ENCODE measurements around the gene COL27A1. TPM values are rescaled to one million over a fixed set of nuclear protein-coding genes. Genes with fewer than 3 reads are reported as not detected.

The COL27A1 gene
- total RNA-seq, 5 donors from 2014 or later (not counting 1 experiment from before 2014, with no cell fraction given): 0.53 to 1.7 (median 0.95) TPM

DNA sequence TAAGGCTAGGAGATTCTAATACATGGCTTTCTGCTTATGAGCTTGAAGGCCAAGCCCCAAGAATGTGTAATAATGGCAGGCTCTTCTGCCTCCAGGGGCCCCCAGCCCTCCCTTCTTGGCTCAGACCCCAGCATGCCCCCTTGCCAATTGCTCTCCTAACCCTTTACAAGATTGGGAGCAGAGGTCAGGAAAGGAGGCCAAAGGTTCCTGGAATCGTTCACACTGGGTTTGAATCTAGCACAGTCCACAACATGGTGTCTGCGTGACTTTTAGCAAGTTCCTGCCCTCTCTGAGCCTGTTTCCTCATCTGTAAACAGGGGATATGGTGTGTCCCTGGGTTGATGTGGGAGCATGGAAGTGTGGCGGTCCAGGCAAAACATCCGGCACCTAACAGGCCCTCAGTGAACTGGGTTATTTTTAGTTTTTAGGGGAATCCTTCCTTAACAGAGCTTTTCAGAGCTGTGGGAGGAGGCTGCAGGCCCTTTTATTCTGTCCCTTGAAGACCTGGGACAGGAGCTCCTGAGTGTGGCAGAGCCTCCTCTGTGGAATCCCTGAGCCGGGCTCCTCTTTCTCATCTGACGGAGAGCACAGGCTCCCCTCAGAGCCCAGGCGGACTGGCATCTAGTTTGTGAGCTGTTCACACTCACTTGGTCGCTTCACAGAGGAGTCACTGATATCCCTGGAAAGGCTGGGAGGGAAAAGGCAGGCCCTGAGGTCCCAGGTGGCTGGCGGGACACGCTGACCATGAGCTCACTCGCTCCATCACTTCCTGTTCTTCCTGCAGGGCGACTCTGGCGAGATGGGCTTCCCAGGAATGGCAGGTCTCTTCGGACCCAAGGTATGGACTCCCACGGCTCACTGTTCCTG, 144.2 kb downstream of the COL27A1 start:
- no peak overlapping the region for H3K27ac Mint-ChIP-seq
- DNase-seq: peak in 1 of 35 experiments; percentile 5

DNA sequence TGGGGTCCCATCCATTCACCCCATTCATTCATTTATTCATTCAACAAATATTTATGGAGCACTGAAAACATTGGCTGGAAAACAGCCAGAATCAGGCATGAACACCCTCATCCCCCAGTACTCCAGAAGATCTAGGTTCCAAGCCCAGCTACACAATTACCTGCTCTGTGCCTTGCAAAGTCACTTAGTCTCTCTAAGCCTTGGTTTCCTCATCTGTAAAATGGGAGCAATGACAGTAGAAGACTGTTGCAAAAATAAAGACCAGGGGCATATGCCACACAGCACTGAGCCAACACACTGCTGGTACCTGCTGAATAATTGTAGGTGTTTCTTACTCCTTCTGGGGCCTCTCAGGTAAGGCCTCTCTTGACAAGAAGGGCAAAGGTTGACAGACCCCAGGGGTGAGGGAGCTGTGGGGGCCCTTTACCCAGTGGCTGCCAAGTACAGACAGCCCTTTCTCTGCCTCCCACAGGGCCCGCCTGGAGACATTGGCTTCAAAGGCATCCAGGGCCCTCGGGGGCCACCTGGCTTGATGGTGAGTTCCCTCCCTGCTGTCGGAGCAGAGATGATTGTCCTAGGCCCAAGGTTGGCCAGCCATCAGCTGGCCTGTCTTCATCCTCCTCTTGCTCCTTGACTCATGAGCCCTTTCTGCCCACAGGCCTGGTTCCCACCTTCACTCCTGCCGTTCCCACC, 145.0 kb downstream of the COL27A1 start:
- ATAC-seq (replicated peaks in 1 of 4): no peak
- H3K27ac ChIP-seq (ENCODE audit: low read length): no peak overlapping the region
- ChIA-PET POLR2A (no interaction called here), CTCF (no interaction called here)
- H3K4me3 Mint-ChIP-seq: no peak overlapping the region
- peaks cover 0 to 3% (median under 1%) of the 10 kb centered on the region in 3 donors for H3K4me1 Mint-ChIP-seq
- peak in 1 of 35 experiments; percentile 19 for DNase-seq
- peaks cover 0 to 27% of the 10 kb centered on the region in 2 experiments for H3K27me3 ChIP-seq (replicated peaks in 1 of 2; ENCODE audit: control insufficient read depth in 2 of 2, extremely low read depth in 1 of 2, insufficient read depth in 2 of 2, low read length in 1 of 2)
- no peaks in the 10 kb centered on the region for H3K9me3 ChIP-seq
- WGBS (ENCODE audit: insufficient coverage): 82% methylated on average over 4 of the region's 4 CpGs
- H3K9me3 Mint-ChIP-seq: peaks cover 0 to 7% (median 5%) of the 10 kb centered on the region in 3 donors
- H3K36me3 Mint-ChIP-seq: peaks cover 3% of the 10 kb centered on the region
- H3K4me3 ChIP-seq (ENCODE audit: control insufficient read depth in 1 of 2, extremely low read depth in 1 of 2, low read length in 1 of 2): no peak overlapping the region
- H3K4me1 ChIP-seq (ENCODE audit: control insufficient read depth in 1 of 2, extremely low read depth in 1 of 2, insufficient read depth in 2 of 2, low read length in 2 of 2): peaks cover 0 to 1% of the 10 kb centered on the region in 2 experiments
- no peak overlapping the region for H3K27ac Mint-ChIP-seq
- no peaks in the 10 kb centered on the region for H3K36me3 ChIP-seq (ENCODE audit: control insufficient read depth in 2 of 2, extremely low read depth in 1 of 2, insufficient read depth in 1 of 2, low read length in 1 of 2)
- peaks cover 0 to 5% of the 10 kb centered on the region in 2 donors for H3K27me3 Mint-ChIP-seq

More for the DNA sequence above, 144.2 kb downstream of the COL27A1 start:
- Histone ChIP-seq H3K36me3 (ENCODE audit: control insufficient read depth in 2 of 2, extremely low read depth in 1 of 2, insufficient read depth in 1 of 2, low read length in 1 of 2) (no peaks in the 10 kb centered on the region), H3K4me3 (ENCODE audit: control insufficient read depth in 1 of 2, extremely low read depth in 1 of 2, low read length in 1 of 2) (no peak overlapping the region), H3K27ac (ENCODE audit: low read length) (no peak overlapping the region), H3K9me3 (peaks cover 2% of the 10 kb centered on the region), H3K4me1 (ENCODE audit: control insufficient read depth in 1 of 2, extremely low read depth in 1 of 2, insufficient read depth in 2 of 2, low read length in 2 of 2) (no peaks in the 10 kb centered on the region), H3K27me3 (replicated peaks in 1 of 2; ENCODE audit: control insufficient read depth in 2 of 2, extremely low read depth in 1 of 2, insufficient read depth in 2 of 2, low read length in 1 of 2) (peaks cover 0 to 20% of the 10 kb centered on the region in 2 experiments)
- ChIA-PET POLR2A (no interaction called here), CTCF (no interaction called here)
- 89% methylated on average over 13 of the region's 15 CpGs for WGBS (ENCODE audit: insufficient coverage)
- no peak for ATAC-seq (replicated peaks in 1 of 4)
- Mint-ChIP-seq H3K9me3 (peaks cover 0 to 15% (median 13%) of the 10 kb centered on the region in 3 donors), H3K4me1 (no peaks in the 10 kb centered on the region), H3K4me3 (no peak overlapping the region), H3K27me3 (peaks cover 0 to 5% of the 10 kb centered on the region in 2 donors), H3K36me3 (peaks cover 8% of the 10 kb centered on the region)

DNA sequence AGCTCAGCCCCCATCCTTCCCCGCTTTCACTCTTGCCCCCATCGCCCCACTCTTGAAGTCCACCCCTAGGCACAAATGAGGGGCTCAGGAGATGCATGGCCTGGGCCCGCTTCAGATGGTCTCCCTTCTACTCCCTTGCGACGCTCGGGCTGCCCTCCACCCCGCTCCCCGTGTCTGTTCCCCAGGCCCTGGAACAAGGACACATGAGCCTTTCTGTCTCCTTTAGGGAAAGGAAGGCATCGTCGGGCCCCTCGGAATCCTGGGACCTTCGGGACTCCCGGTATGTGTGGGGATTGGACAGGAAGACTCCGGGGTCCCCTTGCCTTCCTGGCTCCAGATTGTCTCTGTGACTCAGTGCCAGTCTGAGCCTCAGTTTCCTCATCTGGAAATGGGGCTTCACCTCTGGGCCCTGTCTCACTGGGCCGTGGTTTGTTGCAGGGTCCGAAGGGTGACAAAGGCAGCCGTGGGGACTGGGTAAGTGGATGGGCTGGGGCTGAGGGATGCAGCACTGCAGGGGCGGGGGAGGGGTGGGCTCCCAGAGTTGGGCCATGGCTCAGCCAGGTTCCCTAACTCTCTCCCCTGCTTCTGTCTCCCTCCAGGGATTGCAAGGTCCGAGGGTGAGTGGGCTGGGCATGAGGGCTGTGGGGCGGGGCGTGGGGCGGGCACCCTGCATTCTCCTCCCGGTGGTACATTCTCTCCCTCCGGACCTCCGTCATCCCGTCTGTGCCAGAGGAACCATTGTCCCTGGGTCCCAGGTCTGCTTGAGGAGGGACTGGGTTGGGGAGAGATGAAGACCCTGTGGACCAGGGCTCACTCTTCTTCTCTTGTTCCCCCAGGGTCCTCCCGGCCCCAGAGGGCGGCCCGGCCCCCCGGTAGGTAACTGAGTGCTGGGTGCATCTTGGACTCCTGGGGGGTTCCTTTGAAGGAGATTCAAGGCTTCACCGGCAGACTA, 145.8 kb downstream of the COL27A1 start:
- Mint-ChIP-seq H3K27ac (no peak overlapping the region), H3K9me3 (peaks cover 0 to 2% (median 0%) of the 10 kb centered on the region in 3 donors), H3K4me1 (peaks cover 6 to 8% (median 8%) of the 10 kb centered on the region in 3 donors), H3K4me3 (no peak overlapping the region), H3K36me3 (no peaks in the 10 kb centered on the region), H3K27me3 (peaks cover 0 to 6% of the 10 kb centered on the region in 2 donors)
- Histone ChIP-seq H3K36me3 (ENCODE audit: control insufficient read depth in 2 of 2, extremely low read depth in 1 of 2, insufficient read depth in 1 of 2, low read length in 1 of 2) (no peaks in the 10 kb centered on the region), H3K9me3 (no peaks in the 10 kb centered on the region), H3K27me3 (replicated peaks in 1 of 2; ENCODE audit: control insufficient read depth in 2 of 2, extremely low read depth in 1 of 2, insufficient read depth in 2 of 2, low read length in 1 of 2) (peaks cover 0 to 35% of the 10 kb centered on the region in 2 experiments), H3K27ac (ENCODE audit: low read length) (no peak overlapping the region), H3K4me3 (ENCODE audit: control insufficient read depth in 1 of 2, extremely low read depth in 1 of 2, low read length in 1 of 2) (no peak overlapping the region), H3K4me1 (ENCODE audit: control insufficient read depth in 1 of 2, extremely low read depth in 1 of 2, insufficient read depth in 2 of 2, low read length in 2 of 2) (peaks cover 0 to 9% of the 10 kb centered on the region in 2 experiments)
- CTCF ChIA-PET: no interaction called here
- POLR2A ChIA-PET: no interaction called here
- no peak for ATAC-seq (replicated peaks in 1 of 4)
- WGBS (ENCODE audit: insufficient coverage): 88% methylated on average over 19 of the region's 31 CpGs
- DNase-seq: peak in 1 of 35 experiments; percentile 22

DNA sequence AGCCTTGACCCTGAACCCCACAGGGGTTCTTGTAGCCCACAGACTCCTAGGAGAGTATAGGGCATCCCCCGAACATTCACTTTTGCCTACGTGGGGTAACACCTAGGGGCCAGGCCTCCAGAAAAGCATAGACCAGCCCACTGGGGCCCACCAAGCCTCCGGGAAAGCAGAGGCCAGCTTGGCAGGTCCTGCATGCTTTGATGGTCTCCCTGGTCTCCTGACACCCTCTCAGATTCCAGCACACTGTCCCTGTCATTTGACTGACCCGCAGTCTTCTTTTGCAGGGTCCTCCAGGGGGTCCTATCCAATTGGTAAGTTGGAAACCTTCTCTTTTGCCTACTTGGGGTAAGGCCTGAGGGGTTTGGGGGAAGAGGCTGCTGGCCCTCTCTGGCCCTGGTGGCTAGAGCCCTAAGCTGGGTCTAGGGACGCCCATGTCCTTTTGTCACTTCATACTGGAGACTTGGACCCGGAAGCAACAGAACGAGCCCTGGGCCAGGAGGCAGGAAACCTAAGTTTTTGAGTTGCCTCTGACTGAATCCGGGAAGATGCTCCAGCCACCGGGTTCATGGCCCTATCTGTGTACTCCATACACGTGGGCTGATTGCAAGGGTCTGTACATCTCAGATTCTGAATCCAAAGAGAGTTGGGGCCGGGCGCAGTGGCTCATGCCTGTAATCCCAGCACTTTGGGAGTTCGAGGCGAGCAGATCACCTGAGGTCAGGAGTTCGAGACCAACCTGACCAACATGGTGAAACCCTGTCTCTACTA, 146.6 kb downstream of the COL27A1 start:
- no peak for ATAC-seq (replicated peaks in 1 of 4)
- peaks cover 0 to 44% of the 10 kb centered on the region in 2 experiments for H3K27me3 ChIP-seq (replicated peaks in 1 of 2; ENCODE audit: control insufficient read depth in 2 of 2, extremely low read depth in 1 of 2, insufficient read depth in 2 of 2, low read length in 1 of 2)
- Mint-ChIP-seq H3K27ac (no peak overlapping the region), H3K4me1 (peaks cover 6 to 8% (median 8%) of the 10 kb centered on the region in 3 donors), H3K27me3 (peaks cover 0 to 7% of the 10 kb centered on the region in 2 donors), H3K9me3 (no peaks in the 10 kb centered on the region), H3K4me3 (no peak overlapping the region), H3K36me3 (no peaks in the 10 kb centered on the region)
- H3K27ac ChIP-seq (ENCODE audit: low read length): no peak overlapping the region
- H3K36me3 ChIP-seq (ENCODE audit: control insufficient read depth in 2 of 2, extremely low read depth in 1 of 2, insufficient read depth in 1 of 2, low read length in 1 of 2): no peaks in the 10 kb centered on the region
- WGBS (ENCODE audit: insufficient coverage): 83% methylated on average over 9 of the region's 15 CpGs
- H3K4me1 ChIP-seq (ENCODE audit: control insufficient read depth in 1 of 2, extremely low read depth in 1 of 2, insufficient read depth in 2 of 2, low read length in 2 of 2): peaks cover 0 to 9% of the 10 kb centered on the region in 2 experiments
- ChIA-PET POLR2A (no interaction called here), CTCF (no interaction called here)
- no peaks in the 10 kb centered on the region for H3K9me3 ChIP-seq
- peak in 1 of 35 experiments; percentile 22 for DNase-seq
- no peak overlapping the region for H3K4me3 ChIP-seq (ENCODE audit: control insufficient read depth in 1 of 2, extremely low read depth in 1 of 2, low read length in 1 of 2)

DNA sequence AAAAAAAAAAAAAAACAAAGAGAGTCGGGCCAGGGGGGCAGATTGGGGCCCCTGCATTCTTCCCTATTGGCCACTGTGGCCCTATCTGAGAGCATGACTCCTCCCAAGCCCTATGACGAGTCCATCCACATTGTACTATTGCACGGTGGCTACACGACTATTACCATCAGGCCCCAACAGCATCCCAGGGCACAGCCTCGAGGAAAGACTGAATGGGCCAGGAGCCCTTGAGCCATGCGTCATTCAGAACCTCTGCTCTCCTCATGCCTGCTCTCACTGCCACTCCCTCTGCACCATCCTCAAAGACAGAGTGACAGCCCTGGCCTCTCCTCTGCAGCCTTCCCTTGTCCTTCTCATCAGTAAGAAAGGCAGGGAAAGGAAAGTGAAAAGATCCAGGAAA, 147.4 kb downstream of the COL27A1 start:
- H3K27me3 Mint-ChIP-seq: peaks cover 0 to 7% of the 10 kb centered on the region in 2 donors
- ChIA-PET POLR2A (no interaction called here), CTCF (no interaction called here)
- no peak for ATAC-seq (replicated peaks in 1 of 4)
- H3K4me3 Mint-ChIP-seq: no peak overlapping the region
- no peaks in the 10 kb centered on the region for H3K36me3 ChIP-seq (ENCODE audit: control insufficient read depth in 2 of 2, extremely low read depth in 1 of 2, insufficient read depth in 1 of 2, low read length in 1 of 2)
- H3K4me1 Mint-ChIP-seq: peaks cover 6 to 8% (median 8%) of the 10 kb centered on the region in 3 donors
- no peak overlapping the region for H3K4me3 ChIP-seq (ENCODE audit: control insufficient read depth in 1 of 2, extremely low read depth in 1 of 2, low read length in 1 of 2)
- peaks cover 0 to 46% of the 10 kb centered on the region in 2 experiments for H3K27me3 ChIP-seq (replicated peaks in 1 of 2; ENCODE audit: control insufficient read depth in 2 of 2, extremely low read depth in 1 of 2, insufficient read depth in 2 of 2, low read length in 1 of 2)
- H3K4me1 ChIP-seq (ENCODE audit: control insufficient read depth in 1 of 2, extremely low read depth in 1 of 2, insufficient read depth in 2 of 2, low read length in 2 of 2): peaks cover 0 to 9% of the 10 kb centered on the region in 2 experiments
- no peak overlapping the region for H3K27ac Mint-ChIP-seq
- no peak for DNase-seq
- no peak overlapping the region for H3K27ac ChIP-seq (ENCODE audit: low read length)
- H3K36me3 Mint-ChIP-seq: no peaks in the 10 kb centered on the region
- no peaks in the 10 kb centered on the region for H3K9me3 Mint-ChIP-seq
- H3K9me3 ChIP-seq: no peaks in the 10 kb centered on the region
- 73% methylated on average over 4 of the region's 6 CpGs for WGBS (ENCODE audit: insufficient coverage)

Measured in T-cell (primary cell).